Testis (tissue), 3 donors: Measurements from ENCODE around the gene TF. TPM values are rescaled to one million over a fixed set of nuclear protein-coding genes. Genes with fewer than 3 reads are reported as not detected.

ENCODE experiments used
- DNase-seq: peaks from one replicate; pipeline ENCODE4 v3.0.0-alpha.2; 2019
- H3K27ac ChIP-seq, 2 donors: fragments of 200-600 bp; sonication (generic); one replicate each; pipeline ENCODE4 v1.5.1; 2019
- H3K27me3 ChIP-seq: fragments of 200-600 bp; sonication (generic); one replicate; pipeline ENCODE4 v1.5.1; 2019
- H3K36me3 ChIP-seq: fragments of 200-600 bp; sonication (generic); one replicate; pipeline ENCODE4 v1.5.1; 2017; ENCODE audit warnings: low read depth; ENCODE audit errors: missing control alignments
- H3K4me1 ChIP-seq: fragments of 200-600 bp; sonication (generic); one replicate; pipeline ENCODE4 v1.5.1; 2019
- H3K4me3 ChIP-seq, 2 donors: fragments of 200-600 bp; sonication (generic); one replicate each; pipeline ENCODE4 v1.5.1; 2017 to 2019
- H3K9me3 ChIP-seq: fragments of 200-600 bp; sonication (generic); one replicate; pipeline ENCODE4 v1.5.1; 2017
- CTCF ChIP-seq, 3 experiments: fragments of 450-650 bp in 2 of 3; fragments of 200-600 bp in 1 of 3; sonication (generic) in 1 of 3; IDR thresholded peaks; one replicate each; pipeline ENCODE4 v1.5.1; 2016 to 2019; ENCODE audit warnings: antibody characterized with exemption in 3 of 3, mild to moderate bottlenecking in 2 of 3, moderate library complexity in 1 of 3
- POLR2A ChIP-seq: fragments of 450-650 bp; IDR thresholded peaks from one replicate; pipeline ENCODE4 v1.6.1; 2017; ENCODE audit warnings: antibody characterized with exemption, mild to moderate bottlenecking, moderate library complexity
- WGBS, 2 donors: methylation state at CpG; one replicate each; pipeline ENCODE4 v1.1.5; 2018; 5-methylcytosine and 5-hydroxymethylcytosine counted together
- intact Hi-C: fragments of 100-400 bp; cut with DNase I; formaldehyde crosslinking; loops from one replicate; pipeline ENCODE4 v1.15.1; 2023; ENCODE audit warnings: low total_unique reads
- polyA plus RNA-seq: library from polyadenylated mRNA; stranded (reverse); fragments of 350-450 nt; fragmentation: Illumina TruSeq; extraction: RNeasy Lipid Tissue Mini Kit (QIAGEN cat#74804); gene quantifications from one replicate; pipeline ENCODE4 v1.2.3, GENCODE V29; 2014; ENCODE audit warnings: low read depth, low replicate concordance; ENCODE audit not compliant: insufficient read depth
- total RNA-seq, 2 donors: library from RNA; depleted of rRNA; stranded (reverse); fragments of >200 nt; gene quantifications; one replicate each; pipeline ENCODE4 v1.2.3, GENCODE V29; 2016

Gene TF
- total and polyA plus RNA-seq, 3 donors from 2014 or later = 53.1 to 165 (median 60.2) TPM

- TF ChIP-seq POLR2A (no peak), CTCF (IDR thresholded peaks at IDR 0.05) (no peak)
- H3K36me3 ChIP-seq = no peaks in the 10 kb centered on the region
- WGBS, 2 donors = 94 to 95% methylated on average over 3 of the region's 3 CpGs
- no peaks in the 10 kb centered on the region for H3K27me3 ChIP-seq
- H3K27ac ChIP-seq = no peak overlapping the region
- no peaks in the 10 kb centered on the region for H3K4me1 ChIP-seq
- no peaks in the 10 kb centered on the region for H3K9me3 ChIP-seq
- intact Hi-C loops = no loop called here
- DNase-seq = no peak
- no peak overlapping the region for H3K4me3 ChIP-seq
These were observed 83.9 kb downstream of the TF start for GRCh38 chr3:133830071-133830470.

- intact Hi-C loops = no loop called here
- DNase-seq = no peak
- TF ChIP-seq POLR2A (no peak), CTCF (IDR thresholded peaks at IDR 0.05) (no peak)
- no peaks in the 10 kb centered on the region for H3K36me3 ChIP-seq
- no peak overlapping the region for H3K4me3 ChIP-seq
- H3K9me3 ChIP-seq = no peaks in the 10 kb centered on the region
- H3K27ac ChIP-seq = no peak overlapping the region
- H3K27me3 ChIP-seq = no peaks in the 10 kb centered on the region
- 74 to 92% methylated on average over 12 to 13 of the region's 13 CpGs for WGBS, 2 donors
- H3K4me1 ChIP-seq = no peaks in the 10 kb centered on the region
These were observed 86.0 kb downstream of the TF start for GRCh38 chr3:133831966-133832801.

GRCh38 chr3:133832802-133833144 is 86.6 kb downstream of the TF start:
- Histone ChIP-seq H3K27ac (no peak overlapping the region), H3K4me3 (no peak overlapping the region), H3K36me3 (no peaks in the 10 kb centered on the region), H3K9me3 (no peaks in the 10 kb centered on the region), H3K4me1 (no peaks in the 10 kb centered on the region), H3K27me3 (no peaks in the 10 kb centered on the region)
- TF ChIP-seq POLR2A = no peak
- TF ChIP-seq CTCF (IDR thresholded peaks at IDR 0.05) = no peak
- DNase-seq = no peak
- WGBS, 2 donors = 94 to 100% methylated on average over 1 to 10 of the region's 10 CpGs
- intact Hi-C loops = no loop called here

DNA sequence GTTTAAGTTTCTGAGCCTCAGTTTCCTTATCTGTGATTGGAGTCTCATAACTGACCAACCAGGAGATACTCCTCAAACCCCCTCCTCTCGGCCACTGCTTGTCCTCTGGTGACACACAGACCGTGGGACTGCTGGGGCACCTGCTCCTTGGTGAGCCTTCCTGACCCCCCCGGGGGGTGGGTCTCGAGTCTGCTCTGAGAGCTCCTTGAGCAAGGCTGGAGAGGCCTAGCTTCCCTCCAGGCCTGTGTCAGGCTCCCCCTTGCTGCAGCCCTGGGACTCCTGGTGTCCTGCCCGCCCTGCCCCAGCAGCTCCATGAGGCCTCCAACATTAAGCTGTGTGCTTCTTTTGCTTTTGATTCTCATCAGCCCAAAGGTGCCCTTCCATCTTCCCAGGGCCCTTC is 87.1 kb downstream of the TF start:
- WGBS, 2 donors = 94% methylated on average over 5 of the region's 5 CpGs; no CpG with 5 or more reads in 1 of the 2 donors
- H3K4me3 ChIP-seq = no peak overlapping the region
- TF ChIP-seq CTCF (IDR thresholded peaks at IDR 0.05) (no peak), POLR2A (no peak)
- no peak for DNase-seq
- intact Hi-C loops = no loop called here
- no peaks in the 10 kb centered on the region for H3K9me3 ChIP-seq
- H3K4me1 ChIP-seq = no peaks in the 10 kb centered on the region
- H3K27ac ChIP-seq = no peak overlapping the region
- H3K36me3 ChIP-seq = no peaks in the 10 kb centered on the region
- H3K27me3 ChIP-seq = no peaks in the 10 kb centered on the region
